Mesothelial cell of epicardium (in vitro differentiated cells): ENCODE measurements around the gene SLC26A11. TPM values are rescaled to one million over a fixed set of nuclear protein-coding genes. Genes with fewer than 3 reads are reported as not detected.

ENCODE experiments used
- DNase-seq, 2 experiments: peaks; one replicate each; pipeline ENCODE4 v3.0.0; 2021; ENCODE audit warnings: low spot score in 2 of 2; ENCODE audit not compliant: unreplicated experiment in 2 of 2
- H3K27ac Mint-ChIP-seq: 2 replicates; pipeline ENCODE4 v1.8.0; 2021; ENCODE audit warnings: mixed read lengths
- H3K27me3 Mint-ChIP-seq: 2 replicates; pipeline ENCODE4 v1.8.0; 2021; ENCODE audit warnings: low read depth, mixed read lengths
- H3K36me3 Mint-ChIP-seq: 2 replicates; pipeline ENCODE4 v1.8.0; 2021; ENCODE audit warnings: mixed read lengths
- H3K4me1 Mint-ChIP-seq: 2 replicates; pipeline ENCODE4 v1.8.0; 2021; ENCODE audit warnings: mixed read lengths
- H3K4me3 Mint-ChIP-seq: 2 replicates; pipeline ENCODE4 v1.8.0; 2021; ENCODE audit warnings: mild to moderate bottlenecking, moderate library complexity, mixed read lengths
- H3K9me3 Mint-ChIP-seq: 2 replicates; pipeline ENCODE4 v1.8.0; 2021; ENCODE audit warnings: mixed read lengths
- CTCF ChIP-seq: fragments of 200-600 bp; sonication (generic); IDR thresholded peaks from one replicate; pipeline ENCODE4 v1.5.0; 2021; ENCODE audit warnings: antibody characterized with exemption; ENCODE audit not compliant: unreplicated experiment
- total RNA-seq: library from RNA; stranded (reverse); gene quantifications from 3 replicates; pipeline ENCODE4 v1.2.1, GENCODE V29; 2021

SLC26A11 gene
- total RNA-seq, 1 donor from 2014 or later: 41.2 TPM

- no peaks in the 10 kb centered on the region for H3K4me1 Mint-ChIP-seq
- H3K27me3 Mint-ChIP-seq: no peaks in the 10 kb centered on the region
- H3K9me3 Mint-ChIP-seq: no peaks in the 10 kb centered on the region
- no peak overlapping the region for H3K27ac Mint-ChIP-seq
- H3K4me3 Mint-ChIP-seq: no peak overlapping the region
- H3K36me3 Mint-ChIP-seq: peaks cover 15% of the 10 kb centered on the region
- TF ChIP-seq CTCF: no peak
- no peak for DNase-seq
These were observed 66.4 kb downstream of the SLC26A11 start for GRCh38 chr17:80286638-80286960.

GRCh38 chr17:80287038-80287437 is 66.8 kb downstream of the SLC26A11 start:
- H3K4me3 Mint-ChIP-seq: no peak overlapping the region
- no peaks in the 10 kb centered on the region for H3K4me1 Mint-ChIP-seq
- no peak for DNase-seq
- H3K27me3 Mint-ChIP-seq: no peaks in the 10 kb centered on the region
- TF ChIP-seq CTCF: no peak
- H3K9me3 Mint-ChIP-seq: no peaks in the 10 kb centered on the region
- no peak overlapping the region for H3K27ac Mint-ChIP-seq
- H3K36me3 Mint-ChIP-seq: peaks cover 19% of the 10 kb centered on the region

GRCh38 chr17:80287806-80288567 is 67.8 kb downstream of the SLC26A11 start:
- H3K4me1 Mint-ChIP-seq: no peaks in the 10 kb centered on the region
- TF ChIP-seq CTCF: no peak
- no peaks in the 10 kb centered on the region for H3K27me3 Mint-ChIP-seq
- H3K27ac Mint-ChIP-seq: no peak overlapping the region
- DNase-seq: no peak
- H3K9me3 Mint-ChIP-seq: no peaks in the 10 kb centered on the region
- H3K36me3 Mint-ChIP-seq: peaks cover 21% of the 10 kb centered on the region
- H3K4me3 Mint-ChIP-seq: no peak overlapping the region

- Mint-ChIP-seq H3K27me3 (no peaks in the 10 kb centered on the region), H3K27ac (no peak overlapping the region), H3K9me3 (no peaks in the 10 kb centered on the region), H3K4me3 (no peak overlapping the region), H3K36me3 (peaks cover 26% of the 10 kb centered on the region), H3K4me1 (no peaks in the 10 kb centered on the region)
- no peak for TF ChIP-seq CTCF
- no peak for DNase-seq
These were observed 69.4 kb downstream of the SLC26A11 start for GRCh38 chr17:80289616-80290015.

- H3K9me3 Mint-ChIP-seq: no peaks in the 10 kb centered on the region
- no peak for TF ChIP-seq CTCF
- no peaks in the 10 kb centered on the region for H3K4me1 Mint-ChIP-seq
These were observed 69.9 kb downstream of the SLC26A11 start for GRCh38 chr17:80290156-80290555.

More at GRCh38 chr17:80290156-80290555, 69.9 kb downstream of the SLC26A11 start:
- no peaks in the 10 kb centered on the region for H3K27me3 Mint-ChIP-seq
- H3K4me3 Mint-ChIP-seq: no peak overlapping the region
- no peak for DNase-seq
- no peak overlapping the region for H3K27ac Mint-ChIP-seq
- H3K36me3 Mint-ChIP-seq: peaks cover 25% of the 10 kb centered on the region
